ENCODE data around the gene MAP3K7. TPM values are rescaled to one million over a fixed set of nuclear protein-coding genes. Genes with fewer than 3 reads are reported as not detected.

MAP3K7 gene
- total RNA-seq, 1 donor from 2014 or later, result 91.9 TPM

DNA sequence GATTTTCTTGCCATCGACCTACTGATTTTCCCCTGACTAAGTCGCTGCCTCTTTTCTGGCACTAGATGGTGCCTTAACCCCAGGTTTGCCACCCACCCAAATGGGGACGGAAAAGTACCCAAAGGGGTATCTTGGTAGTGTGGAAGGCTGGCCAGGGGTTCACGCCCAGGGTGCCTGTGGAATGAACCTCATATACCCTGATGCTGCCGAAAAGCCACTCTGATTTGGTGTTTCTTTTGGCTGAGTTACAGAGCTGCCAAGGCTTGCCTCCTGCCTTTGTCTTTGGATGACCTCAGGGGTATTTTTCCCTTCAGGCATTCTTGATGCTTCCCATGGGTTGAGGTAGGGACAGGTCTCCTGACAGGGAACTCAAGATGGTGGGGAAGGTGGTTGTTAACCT is 78.1 kb downstream of the MAP3K7 start:
- H3K27me3 Mint-ChIP-seq (ENCODE audit: insufficient read depth, low read depth), result no peaks in the 10 kb centered on the region
- no peak overlapping the region for H3K4me3 ChIP-seq
- peak; percentile 31 for DNase-seq (ENCODE audit: low spot score)
- peaks cover 11% of the 10 kb centered on the region for H3F3A ChIP-seq (ENCODE audit: low read depth)
- no peak overlapping the region for H3K4me3 Mint-ChIP-seq
- peaks cover 1% of the 10 kb centered on the region for H3K4me1 ChIP-seq
- H3K27ac ChIP-seq, result no peak overlapping the region
- no peaks in the 10 kb centered on the region for H3K9me3 ChIP-seq (ENCODE audit: low read depth)
- no peaks in the 10 kb centered on the region for H4K20me1 ChIP-seq (ENCODE audit: low read depth)
- no peaks in the 10 kb centered on the region for H3K4me1 Mint-ChIP-seq
- peaks cover 22% of the 10 kb centered on the region for H3K36me3 Mint-ChIP-seq
- H3K4me2 ChIP-seq, result no peak overlapping the region
- no peaks in the 10 kb centered on the region for H3K27me3 ChIP-seq
- H2AFZ ChIP-seq (replicated peaks), result no peak overlapping the region
- no peaks in the 10 kb centered on the region for H3K36me3 ChIP-seq
- H3K27ac Mint-ChIP-seq, result no peak overlapping the region
- no peak overlapping the region for H3K9ac ChIP-seq
- H3K79me2 ChIP-seq (ENCODE audit: low read depth), result no peaks in the 10 kb centered on the region
- no peak for TF ChIP-seq EZH2phosphoT487 (IDR thresholded peaks at IDR 0.05)
- TF ChIP-seq CTCF (IDR thresholded peaks at IDR 0.05), result peak; percentile 53
- peaks cover 8% of the 10 kb centered on the region for H3K9me3 Mint-ChIP-seq

- no peaks in the 10 kb centered on the region for H3K9me3 ChIP-seq (ENCODE audit: low read depth)
- Mint-ChIP-seq H3K4me1 (peaks cover 10% of the 10 kb centered on the region), H3K4me3 (no peak overlapping the region), H3K27me3 (ENCODE audit: insufficient read depth, low read depth) (no peaks in the 10 kb centered on the region), H3K27ac (no peak overlapping the region), H3K9me3 (no peaks in the 10 kb centered on the region), H3K36me3 (peaks cover 3% of the 10 kb centered on the region)
- peak overlapping the region; percentile 25 for H3K4me2 ChIP-seq
- no peaks in the 10 kb centered on the region for H4K20me1 ChIP-seq (ENCODE audit: low read depth)
- H3K27ac ChIP-seq, result no peak overlapping the region
- no peak overlapping the region for H3K9ac ChIP-seq
- H3K36me3 ChIP-seq, result no peaks in the 10 kb centered on the region
- H3K27me3 ChIP-seq, result no peaks in the 10 kb centered on the region
- no peak overlapping the region for H2AFZ ChIP-seq (replicated peaks)
- DNase-seq (ENCODE audit: low spot score), result peak; percentile 71
- no peaks in the 10 kb centered on the region for H3K79me2 ChIP-seq (ENCODE audit: low read depth)
- peaks cover 27% of the 10 kb centered on the region for H3F3A ChIP-seq (ENCODE audit: low read depth)
- no peak for TF ChIP-seq CTCF (IDR thresholded peaks at IDR 0.05)
- no peak for TF ChIP-seq EZH2 (IDR thresholded peaks at IDR 0.05)
- no peak for TF ChIP-seq EZH2phosphoT487 (IDR thresholded peaks at IDR 0.05)
- H3K4me1 ChIP-seq, result peaks cover 24% of the 10 kb centered on the region
- no peak overlapping the region for H3K4me3 ChIP-seq
Measured at GRCh38 chr6:90502866-90503407, 83.9 kb downstream of the MAP3K7 start.

DNA sequence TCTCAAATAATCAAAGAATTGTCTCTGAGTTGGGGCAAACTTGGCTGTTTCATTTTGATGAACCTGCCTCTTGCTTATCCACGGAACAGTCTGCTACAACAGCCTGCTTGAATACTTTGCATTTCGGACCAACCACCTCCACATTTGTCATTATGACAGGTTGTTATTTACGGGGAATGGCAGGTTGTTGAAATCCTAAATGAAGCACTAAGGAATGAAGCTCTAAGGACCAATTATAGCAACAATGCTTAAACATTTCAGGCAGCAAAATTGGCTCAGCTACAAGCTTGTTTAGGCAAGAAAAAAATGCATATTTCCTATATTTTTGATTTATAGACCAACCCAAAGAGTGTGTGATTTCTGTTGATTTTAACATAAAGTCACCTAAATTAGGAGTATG is 84.5 kb downstream of the MAP3K7 start:
- peaks cover under 1% of the 10 kb centered on the region for H3K36me3 Mint-ChIP-seq
- peaks cover 26% of the 10 kb centered on the region for H3F3A ChIP-seq (ENCODE audit: low read depth)
- peaks cover 24% of the 10 kb centered on the region for H3K4me1 ChIP-seq
- H3K4me3 ChIP-seq, result no peak overlapping the region
- H3K9me3 ChIP-seq (ENCODE audit: low read depth), result no peaks in the 10 kb centered on the region
- H3K4me3 Mint-ChIP-seq, result no peak overlapping the region
- H3K9me3 Mint-ChIP-seq, result no peaks in the 10 kb centered on the region
- H3K4me2 ChIP-seq, result peak overlapping the region; percentile 25
- no peak for DNase-seq (ENCODE audit: low spot score)
- H3K79me2 ChIP-seq (ENCODE audit: low read depth), result no peaks in the 10 kb centered on the region
- H3K27me3 ChIP-seq, result no peaks in the 10 kb centered on the region
- no peaks in the 10 kb centered on the region for H3K27me3 Mint-ChIP-seq (ENCODE audit: insufficient read depth, low read depth)
- no peak overlapping the region for H3K9ac ChIP-seq
- no peaks in the 10 kb centered on the region for H3K36me3 ChIP-seq
- no peak overlapping the region for H2AFZ ChIP-seq (replicated peaks)
- H3K4me1 Mint-ChIP-seq, result peaks cover 10% of the 10 kb centered on the region
- no peaks in the 10 kb centered on the region for H4K20me1 ChIP-seq (ENCODE audit: low read depth)
- H3K27ac ChIP-seq, result no peak overlapping the region
- TF ChIP-seq CTCF (IDR thresholded peaks at IDR 0.05), result no peak
- no peak for TF ChIP-seq EZH2phosphoT487 (IDR thresholded peaks at IDR 0.05)
- TF ChIP-seq EZH2 (IDR thresholded peaks at IDR 0.05), result no peak
- H3K27ac Mint-ChIP-seq, result no peak overlapping the region

Data from neural progenitor cell (in vitro differentiated cells).